GM23248 (cell line): ENCODE measurements around the gene FAM168A. TPM values are rescaled to one million over a fixed set of nuclear protein-coding genes. Genes with fewer than 3 reads are reported as not detected.

Experiments used
- DNase-seq: peaks from one replicate; pipeline ENCODE4 v3.0.0-alpha.2; 2015
- H2AFZ ChIP-seq: fragments of 200-600 bp; sonication (generic); 2 replicates; pipeline ENCODE4 v1.6.1; 2016; ENCODE audit warnings: antibody characterized with exemption
- H3F3A ChIP-seq: fragments of 200-600 bp; sonication (generic); 2 replicates; pipeline ENCODE4 v1.6.1; 2016; ENCODE audit warnings: mild to moderate bottlenecking, antibody characterized with exemption, mixed run types; ENCODE audit not compliant: insufficient read depth
- H3K27ac ChIP-seq: fragments of 200-600 bp; sonication (generic); 2 replicates; pipeline ENCODE4 v1.5.1; 2016; ENCODE audit warnings: mild to moderate bottlenecking
- H3K27me3 ChIP-seq: fragments of 200-600 bp; sonication (generic); replicated peaks from 2 replicates; pipeline ENCODE4 v1.6.1; 2016; ENCODE audit warnings: mild to moderate bottlenecking; ENCODE audit not compliant: insufficient read depth
- H3K36me3 ChIP-seq: fragments of 200-600 bp; sonication (generic); 2 replicates; pipeline ENCODE4 v1.6.1; 2016; ENCODE audit warnings: low read depth, mild to moderate bottlenecking
- H3K4me1 ChIP-seq: fragments of 200-600 bp; sonication (generic); 2 replicates; pipeline ENCODE4 v1.6.1; 2016; ENCODE audit warnings: mild to moderate bottlenecking; ENCODE audit not compliant: insufficient read depth
- H3K4me2 ChIP-seq: fragments of 200-600 bp; sonication (generic); one replicate; pipeline ENCODE4 v1.6.1; 2016; ENCODE audit warnings: mild to moderate bottlenecking; ENCODE audit not compliant: unreplicated experiment
- H3K4me3 ChIP-seq: fragments of 200-600 bp; sonication (generic); 2 replicates; pipeline ENCODE4 v1.5.1; 2016; ENCODE audit warnings: mild to moderate bottlenecking
- H3K79me2 ChIP-seq: fragments of 200-600 bp; sonication (generic); 2 replicates; pipeline ENCODE4 v1.6.1; 2016; ENCODE audit warnings: mild to moderate bottlenecking; ENCODE audit not compliant: insufficient read depth
- H3K9ac ChIP-seq: fragments of 200-600 bp; sonication (generic); 2 replicates; pipeline ENCODE4 v1.6.1; 2016; ENCODE audit warnings: mild to moderate bottlenecking
- H3K9me2 ChIP-seq: fragments of 200-600 bp; sonication (generic); 2 replicates; pipeline ENCODE4 v1.6.1; 2016; ENCODE audit warnings: mixed run types, mild to moderate bottlenecking, moderate library complexity; ENCODE audit not compliant: insufficient read depth
- H3K9me3 ChIP-seq: fragments of 200-600 bp; sonication (generic); one replicate; pipeline ENCODE4 v1.6.1; 2017; ENCODE audit warnings: low read depth
- H4K20me1 ChIP-seq: fragments of 200-600 bp; sonication (generic); 2 replicates; pipeline ENCODE4 v1.6.0; 2016; ENCODE audit not compliant: insufficient read depth
- EZH2 ChIP-seq: fragments of 200-600 bp; sonication (generic); IDR thresholded peaks from 2 replicates; pipeline ENCODE4 v1.6.1; 2018; ENCODE audit warnings: antibody characterized with exemption, mild to moderate bottlenecking; ENCODE audit not compliant: insufficient read depth, poor library complexity, severe bottlenecking
- EZH2phosphoT487 ChIP-seq: fragments of 200-600 bp; sonication (generic); IDR thresholded peaks from 2 replicates; pipeline ENCODE4 v1.6.1; 2018; ENCODE audit warnings: antibody characterized with exemption, moderate library complexity, mild to moderate bottlenecking, low read depth; ENCODE audit not compliant: insufficient read depth
- WGBS, 2 experiments: methylation state at CpG; one replicate each; pipeline ENCODE4 v1.1.6; 2015 to 2017; ENCODE audit warnings: low lambda C conversion rate in 2 of 2, low coverage in 1 of 2; ENCODE audit errors: missing lambda C conversion rate in 2 of 2; 5-methylcytosine and 5-hydroxymethylcytosine counted together
- in situ Hi-C: fragments of 300-500 bp; cut with MboI; formaldehyde crosslinking; loops from 2 replicates; pipeline ENCODE4 v1.15.0; 2020
- polyA plus RNA-seq: library from polyadenylated mRNA; unstranded; fragments of >200 nt; fragmentation: Nextera tagmentation; extraction: Ambion mirVana; gene quantifications from 2 replicates; pipeline ENCODE4 v1.2.1, GENCODE V29; 2016
- total RNA-seq: library from RNA; depleted of rRNA; stranded (reverse); fragments of >200 nt; shearing (Covaris generic); gene quantifications from 2 replicates; pipeline ENCODE4 v1.2.3, GENCODE V29; 2014

FAM168A gene
- total and polyA plus RNA-seq, 2 experiments from 2014 or later = 9.1 to 26.4 TPM

GRCh38 chr11:73493956-73494598 is 103.8 kb downstream of the FAM168A start:
- no peaks in the 10 kb centered on the region for H3K36me3 ChIP-seq
- H2AFZ ChIP-seq = no peak overlapping the region
- WGBS, 2 experiments = 26 to 33% methylated on average over 1 of the region's 1 CpG
- no peak for TF ChIP-seq EZH2
- TF ChIP-seq EZH2phosphoT487 = no peak
- peak overlapping the region; percentile 39 for H3K4me2 ChIP-seq
- H4K20me1 ChIP-seq = peaks cover 7% of the 10 kb centered on the region; the same call in 1 of the 2 replicates
- peaks cover 30% of the 10 kb centered on the region for H3K4me1 ChIP-seq
- peak overlapping the region; percentile 52 for H3K27ac ChIP-seq
- peak; percentile 92 for DNase-seq
- peaks cover 17% of the 10 kb centered on the region for H3F3A ChIP-seq
- in situ Hi-C loops = no loop called here
- H3K9me2 ChIP-seq = no peaks in the 10 kb centered on the region; the same call in 1 of the 2 replicates
- H3K9ac ChIP-seq = no peak overlapping the region
- no peak overlapping the region for H3K4me3 ChIP-seq
- H3K79me2 ChIP-seq = peaks cover 93% of the 10 kb centered on the region
- H3K27me3 ChIP-seq = no peaks in the 10 kb centered on the region
- H3K9me3 ChIP-seq = no peaks in the 10 kb centered on the region

- Histone ChIP-seq H3K36me3 (no peaks in the 10 kb centered on the region), H3K79me2 (peaks cover 74% of the 10 kb centered on the region), H3K27ac (no peak overlapping the region), H4K20me1 (no peaks in the 10 kb centered on the region), H3K9me2 (no peaks in the 10 kb centered on the region), H3K4me2 (no peak overlapping the region), H3K4me1 (peaks cover 13% of the 10 kb centered on the region), H3K27me3 (no peaks in the 10 kb centered on the region), H2AFZ (no peak overlapping the region), H3F3A (peaks cover 27% of the 10 kb centered on the region), H3K4me3 (no peak overlapping the region), H3K9me3 (no peaks in the 10 kb centered on the region), H3K9ac (no peak overlapping the region)
- TF ChIP-seq EZH2 = no peak
- 100% methylated on average over 1 of the region's 1 CpG for WGBS, 2 experiments
- DNase-seq = no peak
- in situ Hi-C loops = no loop called here
These were observed 116.3 kb downstream of the FAM168A start for GRCh38 chr11:73481626-73482025.

GRCh38 chr11:73480677-73481076 is 117.2 kb downstream of the FAM168A start:
- Histone ChIP-seq H2AFZ (no peak overlapping the region), H3K9me2 (no peaks in the 10 kb centered on the region), H3K36me3 (no peaks in the 10 kb centered on the region), H3K27me3 (no peaks in the 10 kb centered on the region), H3K4me2 (peak overlapping the region; percentile 52), H3F3A (peaks cover 27% of the 10 kb centered on the region), H3K9me3 (no peaks in the 10 kb centered on the region), H3K79me2 (peaks cover 79% of the 10 kb centered on the region), H4K20me1 (no peaks in the 10 kb centered on the region), H3K27ac (peak overlapping the region; percentile 4; the same call in 1 of the 2 replicates), H3K4me1 (peaks cover 13% of the 10 kb centered on the region), H3K9ac (no peak overlapping the region), H3K4me3 (no peak overlapping the region)
- no peak for TF ChIP-seq EZH2phosphoT487
- no peak for TF ChIP-seq EZH2
- DNase-seq = peak; percentile 63
- in situ Hi-C loops = no loop called here
- 7 to 16% methylated on average over 2 of the region's 2 CpGs for WGBS, 2 experiments

- H3K9me3 ChIP-seq = no peaks in the 10 kb centered on the region
- H3K27ac ChIP-seq = no peak overlapping the region
- in situ Hi-C loops = no loop called here
- peak; percentile 71 for DNase-seq
- no peaks in the 10 kb centered on the region for H3K27me3 ChIP-seq
- peak overlapping the region; percentile 15 for H3K4me2 ChIP-seq
- H3K4me1 ChIP-seq = peaks cover 13% of the 10 kb centered on the region
- TF ChIP-seq EZH2phosphoT487 (no peak), EZH2 (no peak)
- H2AFZ ChIP-seq = no peak overlapping the region
- no peaks in the 10 kb centered on the region for H3K9me2 ChIP-seq
- no peak overlapping the region for H3K4me3 ChIP-seq
- H3K79me2 ChIP-seq = peaks cover 91% of the 10 kb centered on the region
- 38 to 43% methylated on average over 1 of the region's 1 CpG for WGBS, 2 experiments
- H3F3A ChIP-seq = peaks cover 27% of the 10 kb centered on the region
- H3K9ac ChIP-seq = no peak overlapping the region
- no peaks in the 10 kb centered on the region for H4K20me1 ChIP-seq
- no peaks in the 10 kb centered on the region for H3K36me3 ChIP-seq
These were observed 119.1 kb downstream of the FAM168A start for GRCh38 chr11:73478737-73479347.
